NCI-H2081 (cell line): ENCODE measurements around the gene KCNMA1.

Experiments used
- DNase-seq, 2 experiments: peaks; one replicate each; lab custom pipeline; 2025; lab: John Stamatoyannopoulos, UW

The KCNMA1 gene

GRCh38 chr10:77633376-77633775 lies 4.2 kb downstream of the KCNMA1 start:
- DNase-seq: no peak

DNA sequence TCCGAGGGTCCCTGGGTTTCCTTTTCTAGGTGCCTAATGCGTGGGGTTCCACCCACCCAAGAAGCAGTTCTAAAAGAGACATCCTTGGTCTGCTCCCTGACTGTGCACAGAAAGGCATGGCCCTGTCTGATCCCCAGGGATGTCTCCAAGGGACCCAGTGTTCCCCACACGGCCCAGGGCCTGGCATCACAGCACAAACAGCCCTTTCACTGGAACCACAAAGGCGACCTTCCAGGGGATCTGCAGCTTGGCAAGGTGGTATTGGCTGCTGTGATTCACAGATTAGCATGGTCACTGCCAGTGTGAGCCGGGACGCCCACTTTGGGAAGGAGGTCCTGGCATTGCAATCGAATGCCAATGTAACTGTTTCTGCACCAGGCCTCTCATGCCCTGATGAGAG lies 6.4 kb downstream of the KCNMA1 start:
- no peak for DNase-seq

- no peak for DNase-seq
Observed at GRCh38 chr10:77630507-77630848, 7.1 kb downstream of the KCNMA1 start.

GRCh38 chr10:77629775-77630506 lies 7.7 kb downstream of the KCNMA1 start:
- no peak for DNase-seq

DNA sequence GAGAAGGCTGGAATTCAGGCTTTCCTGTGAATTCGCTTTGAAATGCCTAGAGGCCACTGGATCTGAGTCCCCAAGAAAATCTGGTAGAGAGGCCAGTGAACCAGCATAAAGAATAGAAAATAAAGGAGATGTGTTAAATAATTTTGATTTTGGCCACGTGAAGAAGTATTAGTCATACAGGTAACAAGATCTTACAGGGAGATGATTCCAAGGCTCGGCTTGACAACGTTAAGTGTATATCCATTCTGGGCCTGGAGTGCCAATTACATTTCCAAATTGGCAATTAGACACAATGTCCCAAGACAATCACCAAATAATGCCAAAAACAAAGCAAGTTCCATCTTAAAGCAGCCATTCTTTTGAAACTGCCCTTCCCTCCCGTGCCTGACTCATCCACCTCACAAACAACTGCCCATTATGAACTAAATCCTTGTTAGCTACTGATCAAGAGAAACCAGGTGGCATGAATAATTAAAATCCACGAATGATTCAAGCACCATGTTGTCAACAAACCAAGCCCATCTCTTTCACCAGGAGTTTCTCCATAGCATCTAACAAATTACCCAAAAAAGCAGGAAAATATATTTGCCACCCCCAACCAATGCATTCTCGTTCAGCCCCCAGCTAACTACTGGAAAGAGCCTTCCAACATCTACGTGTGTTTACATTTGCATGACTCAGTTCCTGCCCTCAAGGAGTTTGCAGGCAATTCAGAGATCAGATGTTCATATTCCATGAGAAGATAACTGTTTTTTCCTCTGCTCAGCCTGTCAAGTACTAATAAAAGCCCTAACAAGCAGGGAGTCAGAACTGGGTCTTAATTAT lies 8.5 kb downstream of the KCNMA1 start:
- DNase-seq: no peak

GRCh38 chr10:77626266-77626935 lies 11.2 kb downstream of the KCNMA1 start:
- no peak for DNase-seq

DNA sequence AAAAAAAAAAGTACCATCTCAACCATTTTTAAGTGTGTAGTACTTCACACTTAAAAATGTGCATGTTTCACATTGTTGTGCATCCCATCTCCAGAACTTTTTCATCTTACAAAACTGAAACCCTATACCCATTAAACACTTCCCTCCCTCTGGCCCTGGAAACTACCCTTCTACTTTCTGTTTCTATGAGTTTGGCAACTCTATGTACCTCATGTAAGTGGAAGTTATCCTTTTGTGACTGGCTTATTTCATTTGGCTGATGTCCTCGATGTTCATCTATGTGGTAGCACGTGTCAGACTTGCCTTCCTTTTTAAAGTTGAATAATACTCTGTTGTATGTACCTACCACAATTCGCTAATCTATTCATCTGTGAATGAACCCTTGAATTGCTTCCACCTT lies 12.2 kb downstream of the KCNMA1 start:
- no peak for DNase-seq

DNA sequence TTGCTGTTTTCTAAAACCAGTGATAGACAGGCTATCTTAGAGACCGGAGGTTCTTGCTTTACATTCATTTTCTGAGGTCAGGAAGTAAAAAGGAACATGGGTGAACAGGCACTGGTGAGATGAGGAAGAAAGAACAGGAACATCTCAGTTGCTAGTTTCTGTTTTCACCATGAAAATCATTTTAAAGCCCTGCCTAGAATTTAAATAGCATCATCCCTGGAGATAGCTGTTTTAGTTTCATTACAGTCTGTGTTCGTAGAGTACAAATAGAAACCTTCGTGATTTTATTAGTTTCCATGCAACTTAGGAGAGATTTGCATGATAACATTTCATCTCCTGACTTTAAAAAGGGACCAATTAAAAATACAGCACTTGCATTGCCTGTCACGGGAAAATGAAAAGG lies 14.7 kb downstream of the KCNMA1 start:
- DNase-seq: no peak

GRCh38 chr10:77620731-77621130 lies 16.9 kb downstream of the KCNMA1 start:
- DNase-seq: no peak

- DNase-seq: no peak
Observed at GRCh38 chr10:77619964-77620703, 17.5 kb downstream of the KCNMA1 start.

DNA sequence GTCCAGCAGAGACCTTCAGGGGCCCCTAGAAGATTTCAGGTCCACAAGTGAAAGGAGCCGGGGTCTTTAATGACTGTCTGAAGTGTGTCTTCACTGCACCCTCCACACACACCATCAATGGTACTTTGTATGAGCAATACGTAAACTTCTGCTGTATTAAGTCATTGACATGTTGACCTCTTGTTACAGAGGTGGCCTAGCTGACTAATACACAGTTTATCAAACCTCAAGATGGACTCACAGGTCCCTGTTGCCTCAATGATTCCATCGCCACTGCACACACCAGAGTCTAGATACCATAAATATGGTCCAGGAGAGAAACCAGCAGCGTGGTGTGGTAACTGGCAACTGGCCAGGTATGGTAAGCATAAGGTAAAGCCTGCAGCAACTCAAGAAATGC lies 19.5 kb downstream of the KCNMA1 start:
- DNase-seq: no peak

DNA sequence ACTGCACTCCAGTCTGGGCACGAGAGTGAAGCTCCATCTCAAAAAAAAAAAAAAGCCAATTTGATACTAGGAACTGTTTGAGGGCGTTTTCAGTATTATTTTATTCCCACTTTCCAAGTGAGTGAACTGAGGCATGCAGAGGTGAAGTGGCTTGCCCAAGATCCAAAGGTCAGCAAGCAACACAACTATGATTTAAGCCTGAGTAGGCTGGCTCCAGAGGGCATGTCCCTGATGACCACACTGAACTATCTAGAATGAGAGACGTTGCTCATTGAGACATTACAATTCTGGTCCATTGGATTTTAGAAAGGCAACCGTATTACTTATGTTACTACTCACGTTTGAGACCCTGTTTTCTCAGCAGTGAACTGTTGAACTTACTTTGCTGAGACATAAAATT lies 20.8 kb downstream of the KCNMA1 start:
- DNase-seq: no peak

DNA sequence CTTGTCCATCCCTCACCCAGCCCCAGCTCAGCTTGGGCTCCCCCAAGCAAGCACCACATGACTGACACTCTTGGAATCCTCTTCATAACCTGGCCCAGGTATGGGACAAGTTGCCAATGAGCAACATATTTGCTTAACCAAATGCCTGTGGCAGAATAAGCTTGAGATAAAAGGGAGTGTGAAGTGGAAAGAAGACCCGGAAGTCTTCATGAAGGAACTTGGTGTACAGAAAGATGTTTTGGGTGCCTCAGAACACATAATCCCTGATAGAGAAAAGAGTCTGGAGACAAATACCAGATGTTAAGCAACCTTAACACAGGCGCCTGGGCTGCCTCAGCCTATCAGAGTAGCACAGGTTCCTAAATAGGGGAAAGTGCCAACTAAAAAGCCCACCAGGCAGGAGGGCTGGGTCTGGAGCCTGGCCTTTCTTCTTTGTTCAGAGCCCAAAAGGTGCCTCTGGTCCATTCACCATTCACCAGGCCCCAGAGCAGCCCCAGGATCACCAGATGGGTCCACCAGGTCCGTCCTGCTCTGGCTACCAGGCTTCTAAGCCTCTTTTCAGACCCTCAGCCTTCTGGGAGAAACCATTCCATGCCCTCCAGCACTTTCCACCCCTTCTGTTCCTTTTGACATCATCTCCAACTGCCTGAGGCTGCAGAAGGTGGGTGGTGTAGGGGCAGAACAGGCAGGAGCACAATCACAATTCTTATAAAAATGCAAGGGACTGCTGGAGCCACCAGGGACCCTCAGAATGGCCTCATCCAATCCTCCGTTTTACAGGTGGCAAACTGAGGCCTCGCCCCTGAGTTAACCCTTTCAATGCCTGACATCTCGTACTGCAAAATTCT lies 22.6 kb downstream of the KCNMA1 start:
- DNase-seq: no peak

- DNase-seq: no peak
Observed at GRCh38 chr10:77613476-77614130, 24.0 kb downstream of the KCNMA1 start.

DNA sequence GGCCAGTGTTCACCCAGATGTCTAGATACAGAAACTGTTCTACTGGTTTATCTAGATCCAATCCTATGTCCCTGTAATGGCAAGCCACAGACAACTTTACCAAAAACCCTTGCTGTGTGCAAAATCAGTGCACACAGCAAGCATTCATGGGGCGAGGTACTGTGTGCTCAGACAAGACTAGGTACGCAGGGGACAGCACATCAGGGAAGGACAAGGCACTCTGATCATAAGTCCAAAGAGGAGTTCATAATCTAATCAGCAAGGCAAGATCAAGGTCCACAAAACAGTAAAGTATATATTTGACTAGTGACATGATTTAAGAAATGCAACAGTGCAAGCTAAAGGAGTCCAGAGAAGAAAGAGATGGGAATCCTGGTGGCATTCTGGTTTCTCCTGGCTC lies 25.9 kb downstream of the KCNMA1 start:
- DNase-seq: no peak

GRCh38 chr10:77611221-77611620 lies 26.4 kb downstream of the KCNMA1 start:
- DNase-seq: no peak

GRCh38 chr10:77609781-77610272 lies 27.8 kb downstream of the KCNMA1 start:
- DNase-seq: no peak

DNA sequence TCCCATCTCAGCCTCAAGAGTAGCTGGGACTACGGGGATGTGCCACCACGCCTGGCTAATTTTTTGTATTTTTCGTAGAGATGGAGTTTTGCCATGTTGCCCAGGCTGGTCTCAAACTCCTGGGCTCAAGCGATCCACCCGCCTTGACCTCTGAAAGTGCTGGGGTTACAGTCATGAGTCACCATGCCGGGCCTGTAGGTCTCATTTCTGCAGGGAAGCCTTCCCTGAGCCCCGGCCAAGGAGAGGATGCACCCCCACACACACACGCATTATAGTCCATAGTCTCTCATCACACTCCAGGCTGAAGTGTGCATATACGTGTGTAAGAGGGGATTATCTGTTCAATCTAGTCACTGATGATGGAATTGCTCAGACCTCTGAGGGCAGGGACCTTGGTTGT lies 29.3 kb downstream of the KCNMA1 start:
- DNase-seq: no peak

DNA sequence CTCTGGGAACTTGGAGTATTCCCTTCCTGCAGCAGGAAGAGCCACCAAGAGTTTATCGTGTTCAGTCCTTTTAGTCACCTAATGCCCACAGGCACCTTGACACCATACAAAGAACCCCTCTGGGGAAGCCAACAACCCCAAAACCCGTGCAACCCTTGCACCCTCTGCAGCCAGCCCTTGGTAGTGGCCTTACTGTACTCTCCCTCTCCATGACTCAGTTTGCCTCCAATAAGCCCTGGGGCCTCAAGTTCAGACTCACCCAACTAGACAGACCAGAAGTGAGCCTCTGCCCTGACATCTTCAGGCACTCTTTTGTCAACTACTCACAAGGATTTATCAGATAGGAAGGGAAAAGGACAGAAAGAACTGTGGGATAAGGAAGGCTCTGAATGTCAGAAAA lies 30.9 kb downstream of the KCNMA1 start:
- DNase-seq: no peak

GRCh38 chr10:77605466-77605865 lies 32.1 kb downstream of the KCNMA1 start:
- no peak for DNase-seq

- no peak for DNase-seq
Observed at GRCh38 chr10:77604941-77605351, 32.7 kb downstream of the KCNMA1 start.
